HFFc6 (cell line): ENCODE measurements around the gene COL4A1. TPM values are rescaled to one million over a fixed set of nuclear protein-coding genes. Genes with fewer than 3 reads are reported as not detected.

Experiments
- DNase-seq: peaks from one replicate; pipeline ENCODE4 v3.0.0-alpha.2; 2018
- H3K27ac Mint-ChIP-seq: 2 replicates; pipeline ENCODE4 v1.8.0; 2020; ENCODE audit warnings: mild to moderate bottlenecking, mixed read lengths
- H3K27me3 Mint-ChIP-seq: 2 replicates; pipeline ENCODE4 v1.8.0; 2021; ENCODE audit warnings: mild to moderate bottlenecking, moderate library complexity, mixed read lengths; ENCODE audit not compliant: insufficient read depth
- H3K36me3 Mint-ChIP-seq: 2 replicates; pipeline ENCODE4 v1.8.0; 2021; ENCODE audit warnings: low read depth, mixed read lengths
- H3K4me1 Mint-ChIP-seq: 2 replicates; pipeline ENCODE4 v1.8.0; 2020; ENCODE audit warnings: low read depth, mixed read lengths
- H3K4me3 Mint-ChIP-seq: 2 replicates; pipeline ENCODE4 v1.8.0; 2020; ENCODE audit warnings: mild to moderate bottlenecking, moderate library complexity, mixed read lengths
- H3K9me3 Mint-ChIP-seq: 2 replicates; pipeline ENCODE4 v1.8.0; 2020; ENCODE audit warnings: mild to moderate bottlenecking, mixed read lengths
- total RNA-seq, 6 experiments: library from RNA; stranded (reverse); fragmentation: NEBNext Ultra II Directional; extraction: Animal tissue kit (Norgen Biotek cat#: 25700); gene quantifications; 2 replicates in 1 of 6; 3 replicates in 5 of 6; pipeline ENCODE4 v1.2.3, GENCODE V29; 2021
- TF ChIP-seq, protein P1 (sequence below): fragments of 200-600 bp; sonication (generic); IDR thresholded peaks from 2 replicates; pipeline ENCODE4 v1.5.0; 2021; ENCODE audit warnings: antibody characterized with exemption, mild to moderate bottlenecking

Gene COL4A1
- total RNA-seq, 6 experiments from 2014 or later, result 137 to 328 (median 148) TPM

DNA sequence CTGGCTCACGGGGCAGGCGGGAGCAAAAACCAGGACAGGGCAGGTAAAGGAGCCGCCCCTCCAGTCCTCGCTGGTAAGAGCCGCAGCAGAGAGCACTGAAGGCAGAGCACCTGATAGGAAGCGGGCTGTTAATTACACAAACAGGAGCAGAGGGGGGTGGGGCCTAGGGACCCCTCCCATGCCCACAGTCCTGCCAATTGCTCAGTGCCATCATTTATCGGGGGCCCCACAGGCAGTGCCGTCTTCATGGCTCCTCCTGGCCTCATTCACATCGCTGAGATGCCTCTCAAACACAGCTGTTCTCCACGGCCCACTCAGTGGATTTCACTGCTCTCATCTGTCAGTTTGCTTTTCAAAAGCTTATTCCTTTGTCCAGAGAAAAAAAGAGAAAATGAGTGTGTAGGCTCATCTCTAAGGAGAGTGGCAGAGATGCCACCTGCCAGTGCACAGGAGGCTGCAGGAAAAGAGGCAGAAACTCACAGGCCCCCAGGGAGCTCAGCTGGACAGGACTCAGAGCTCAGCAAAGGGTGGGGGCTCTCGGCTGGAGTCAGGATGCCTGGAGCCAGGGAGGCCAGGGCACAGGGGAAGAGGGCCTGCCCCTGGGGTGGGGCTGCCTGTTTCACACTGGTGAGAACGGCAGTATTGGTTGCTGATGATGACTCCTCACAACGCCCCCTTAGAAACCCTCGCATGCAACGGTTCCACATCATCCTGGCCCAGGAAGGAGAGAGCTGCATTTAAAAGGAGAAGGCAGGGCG, 174.6 kb downstream of the COL4A1 start:
- Mint-ChIP-seq H3K27ac (no peak overlapping the region), H3K36me3 (peaks cover 6% of the 10 kb centered on the region; the same call in 1 of the 2 replicates), H3K4me3 (no peak overlapping the region), H3K27me3 (peaks cover 1% of the 10 kb centered on the region; the same call in 1 of the 2 replicates), H3K9me3 (0 out of 2 replicates have a peak, but pooled peaks cover 3% of the 10 kb centered on the region), H3K4me1 (peaks cover 23% of the 10 kb centered on the region)
- no peak for DNase-seq
- TF ChIP-seq, protein P1, sequence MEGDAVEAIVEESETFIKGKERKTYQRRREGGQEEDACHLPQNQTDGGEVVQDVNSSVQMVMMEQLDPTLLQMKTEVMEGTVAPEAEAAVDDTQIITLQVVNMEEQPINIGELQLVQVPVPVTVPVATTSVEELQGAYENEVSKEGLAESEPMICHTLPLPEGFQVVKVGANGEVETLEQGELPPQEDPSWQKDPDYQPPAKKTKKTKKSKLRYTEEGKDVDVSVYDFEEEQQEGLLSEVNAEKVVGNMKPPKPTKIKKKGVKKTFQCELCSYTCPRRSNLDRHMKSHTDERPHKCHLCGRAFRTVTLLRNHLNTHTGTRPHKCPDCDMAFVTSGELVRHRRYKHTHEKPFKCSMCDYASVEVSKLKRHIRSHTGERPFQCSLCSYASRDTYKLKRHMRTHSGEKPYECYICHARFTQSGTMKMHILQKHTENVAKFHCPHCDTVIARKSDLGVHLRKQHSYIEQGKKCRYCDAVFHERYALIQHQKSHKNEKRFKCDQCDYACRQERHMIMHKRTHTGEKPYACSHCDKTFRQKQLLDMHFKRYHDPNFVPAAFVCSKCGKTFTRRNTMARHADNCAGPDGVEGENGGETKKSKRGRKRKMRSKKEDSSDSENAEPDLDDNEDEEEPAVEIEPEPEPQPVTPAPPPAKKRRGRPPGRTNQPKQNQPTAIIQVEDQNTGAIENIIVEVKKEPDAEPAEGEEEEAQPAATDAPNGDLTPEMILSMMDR, result no peak

DNA sequence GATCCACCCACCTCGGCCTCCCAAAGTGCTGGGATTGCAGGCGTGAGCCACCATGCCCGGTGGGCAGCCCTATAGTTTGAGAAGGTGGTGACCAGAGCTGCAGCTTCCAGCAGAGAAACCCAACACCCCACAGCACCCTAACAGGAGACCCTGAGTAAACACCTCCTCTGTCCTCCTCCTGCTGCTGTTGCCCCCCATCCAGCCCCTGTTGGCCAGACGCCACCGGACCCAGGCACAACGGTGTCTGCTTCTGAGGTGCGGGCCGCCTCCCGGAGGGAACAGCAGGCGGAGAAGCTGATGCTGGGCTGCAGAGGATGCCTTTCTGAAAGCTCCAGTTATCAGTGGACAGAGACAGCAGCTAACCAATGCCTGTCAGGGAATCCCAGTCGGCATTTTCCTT, 175.5 kb downstream of the COL4A1 start:
- H3K27me3 Mint-ChIP-seq, result peaks cover 1% of the 10 kb centered on the region; the same call in 1 of the 2 replicates
- peaks cover 6% of the 10 kb centered on the region; the same call in 1 of the 2 replicates for H3K36me3 Mint-ChIP-seq
- H3K4me1 Mint-ChIP-seq, result peaks cover 31% of the 10 kb centered on the region
- TF ChIP-seq, protein P1, result no peak
- 0 out of 2 replicates have a peak, but pooled peaks cover 3% of the 10 kb centered on the region for H3K9me3 Mint-ChIP-seq
- H3K4me3 Mint-ChIP-seq, result no peak overlapping the region
- no peak for DNase-seq
- no peak overlapping the region for H3K27ac Mint-ChIP-seq

DNA sequence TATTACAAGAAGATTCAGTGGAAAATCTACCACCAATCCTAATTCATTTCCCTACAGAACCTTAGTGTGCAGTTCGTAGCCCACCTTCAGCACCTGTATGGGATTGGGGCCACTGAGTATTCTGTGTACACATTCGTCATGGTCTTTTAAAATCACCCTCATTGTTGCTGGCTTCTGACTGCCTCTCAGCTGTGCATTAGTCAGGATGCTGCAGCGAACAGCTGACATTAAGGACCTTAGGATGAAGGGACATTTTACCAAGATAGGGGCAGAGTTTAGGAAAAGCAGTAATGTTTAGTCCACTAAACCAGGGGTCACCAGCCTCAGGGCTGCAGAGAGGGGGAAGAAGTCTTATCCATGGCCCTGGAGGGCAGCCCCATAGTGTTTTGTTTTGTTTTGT, 176.5 kb downstream of the COL4A1 start:
- peaks cover 6% of the 10 kb centered on the region; the same call in 1 of the 2 replicates for H3K36me3 Mint-ChIP-seq
- 0 out of 2 replicates have a peak, but pooled peaks cover 3% of the 10 kb centered on the region for H3K9me3 Mint-ChIP-seq
- no peak overlapping the region for H3K4me3 Mint-ChIP-seq
- H3K4me1 Mint-ChIP-seq, result peaks cover 41% of the 10 kb centered on the region
- no peak overlapping the region for H3K27ac Mint-ChIP-seq
- peaks cover 1% of the 10 kb centered on the region; the same call in 1 of the 2 replicates for H3K27me3 Mint-ChIP-seq
- DNase-seq, result no peak
- TF ChIP-seq, protein P1, result no peak

DNA sequence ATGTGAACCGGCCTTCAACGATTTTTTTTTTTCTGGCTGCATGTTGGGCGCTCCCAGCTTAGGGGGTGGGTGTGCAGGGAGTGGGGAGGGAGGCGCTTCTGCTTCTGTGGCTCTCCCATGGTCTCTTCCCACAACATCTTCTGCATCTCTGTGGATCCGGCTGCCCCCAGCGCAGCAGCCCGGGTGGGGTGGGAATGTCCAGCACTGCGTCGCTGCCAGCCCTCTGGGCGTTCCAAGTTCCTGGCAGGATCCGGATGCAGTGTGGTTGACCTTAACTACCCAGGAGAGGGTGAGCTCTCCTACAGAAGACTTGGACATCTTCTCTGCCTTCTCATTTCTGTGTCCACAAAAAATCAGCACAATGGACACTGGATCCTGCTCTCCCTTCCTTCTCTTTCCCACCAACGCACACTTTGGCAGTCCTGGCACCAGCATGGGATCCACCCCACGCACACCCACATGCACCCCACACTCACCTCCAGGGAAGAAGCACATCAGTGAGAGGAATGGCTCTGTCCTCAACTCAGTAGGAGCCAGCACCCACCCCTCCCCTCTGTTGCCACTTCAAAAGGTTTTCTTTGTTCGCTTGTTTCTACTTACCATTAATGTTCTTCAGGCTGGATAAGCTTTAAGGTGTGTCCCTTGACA, 177.3 kb downstream of the COL4A1 start:
- Mint-ChIP-seq H3K4me3 (no peak overlapping the region), H3K27me3 (peaks cover 1% of the 10 kb centered on the region; the same call in 1 of the 2 replicates), H3K9me3 (0 out of 2 replicates have a peak, but pooled peaks cover 3% of the 10 kb centered on the region), H3K36me3 (peaks cover 6% of the 10 kb centered on the region; the same call in 1 of the 2 replicates), H3K4me1 (peaks cover 45% of the 10 kb centered on the region), H3K27ac (no peak overlapping the region)
- TF ChIP-seq, protein P1, result no peak
- DNase-seq, result no peak

DNA sequence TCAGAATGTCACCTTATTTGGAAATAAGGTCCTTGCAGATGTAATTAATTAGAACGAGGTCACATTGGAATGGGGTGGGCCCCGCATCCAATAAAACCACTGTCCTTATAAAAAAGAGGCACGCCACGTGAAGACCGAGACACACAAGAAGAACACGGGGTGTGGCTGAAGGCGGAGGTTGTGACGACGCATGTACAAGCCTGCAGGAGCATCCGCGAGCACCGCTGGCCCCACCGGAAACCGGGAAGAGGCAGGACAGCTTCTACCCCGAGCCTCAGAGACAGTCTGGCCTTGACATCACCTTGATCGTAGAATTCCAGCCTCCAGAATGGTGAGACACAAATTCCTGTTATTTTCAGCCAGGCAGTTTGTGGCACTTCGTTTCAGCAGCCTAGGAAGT, 177.9 kb downstream of the COL4A1 start:
- no peak overlapping the region for H3K4me3 Mint-ChIP-seq
- peaks cover 45% of the 10 kb centered on the region for H3K4me1 Mint-ChIP-seq
- peaks cover 1% of the 10 kb centered on the region; the same call in 1 of the 2 replicates for H3K27me3 Mint-ChIP-seq
- 0 out of 2 replicates have a peak, but pooled peaks cover 3% of the 10 kb centered on the region for H3K9me3 Mint-ChIP-seq
- no peak overlapping the region for H3K27ac Mint-ChIP-seq
- DNase-seq, result no peak
- TF ChIP-seq, protein P1, result no peak
- peaks cover 6% of the 10 kb centered on the region; the same call in 1 of the 2 replicates for H3K36me3 Mint-ChIP-seq
